Mesendoderm (in vitro differentiated cells): ENCODE measurements around the gene GAD1.

Experiments
- DNase-seq: peaks from one replicate; pipeline ENCODE4 v3.0.0; 2013
- H2AK5ac ChIP-seq: 2 replicates; pipeline ENCODE4 v1.6.1; 2013; ENCODE audit warnings: low read length, inconsistent platforms
- H2BK120ac ChIP-seq: 2 replicates; pipeline ENCODE4 v1.6.1; 2013; ENCODE audit warnings: low read depth, mild to moderate bottlenecking, low read length, moderate library complexity, mixed read lengths
- H2BK15ac ChIP-seq: replicated peaks from 2 replicates; pipeline ENCODE4 v1.6.1; 2013; ENCODE audit warnings: low read depth, mild to moderate bottlenecking, moderate library complexity
- H2BK5ac ChIP-seq: 2 replicates; pipeline ENCODE4 v1.6.1; 2013; ENCODE audit warnings: low read length, inconsistent platforms
- H3K18ac ChIP-seq: 2 replicates; pipeline ENCODE4 v1.6.1; 2013; ENCODE audit warnings: mild to moderate bottlenecking, low read length, mixed read lengths
- H3K23ac ChIP-seq: one replicate; pipeline ENCODE4 v1.6.1; 2013; ENCODE audit warnings: low read length
- H3K27ac ChIP-seq: 2 replicates; pipeline ENCODE4 v1.5.1; 2013; ENCODE audit warnings: low read depth, mild to moderate bottlenecking, inconsistent platforms, low read length, moderate library complexity
- H3K27me3 ChIP-seq: 2 replicates; pipeline ENCODE4 v1.6.1; 2013; ENCODE audit warnings: low read length, control low read depth, mild to moderate bottlenecking, inconsistent platforms; ENCODE audit not compliant: insufficient read depth, poor library complexity
- H3K36me3 ChIP-seq: 2 replicates; pipeline ENCODE4 v1.6.1; 2013; ENCODE audit warnings: low read length, inconsistent platforms; ENCODE audit not compliant: control insufficient read depth, insufficient read depth
- H3K4ac ChIP-seq: one replicate; pipeline ENCODE4 v1.6.1; 2013; ENCODE audit warnings: low read depth, mild to moderate bottlenecking, low read length, moderate library complexity
- H3K4me1 ChIP-seq: 2 replicates; pipeline ENCODE4 v1.6.1; 2013; ENCODE audit warnings: low read depth, low read length, inconsistent platforms; ENCODE audit not compliant: control insufficient read depth
- H3K4me2 ChIP-seq: 2 replicates; pipeline ENCODE4 v1.6.1; 2013; ENCODE audit warnings: low read length
- H3K4me3 ChIP-seq: 2 replicates; pipeline ENCODE4 v1.5.1; 2013; ENCODE audit warnings: mild to moderate bottlenecking, low read length
- H3K56ac ChIP-seq: one replicate; pipeline ENCODE4 v1.6.1; 2013; ENCODE audit warnings: low read length
- H3K79me1 ChIP-seq: 2 replicates; pipeline ENCODE4 v1.6.1; 2013; ENCODE audit warnings: low read length, inconsistent platforms
- H3K79me2 ChIP-seq: 2 replicates; pipeline ENCODE4 v1.6.1; 2013; ENCODE audit warnings: mild to moderate bottlenecking, low read length; ENCODE audit not compliant: control insufficient read depth, insufficient read depth
- H3K9ac ChIP-seq: 2 replicates; pipeline ENCODE4 v1.6.1; 2013; ENCODE audit warnings: low read length, inconsistent platforms
- H4K5ac ChIP-seq: one replicate; pipeline ENCODE4 v1.6.1; 2013; ENCODE audit warnings: low read length
- H4K8ac ChIP-seq: one replicate; pipeline ENCODE4 v1.6.1; 2013; ENCODE audit warnings: low read depth, mild to moderate bottlenecking, control low read depth, low read length, moderate library complexity
- WGBS: extraction: QIAGEN DNeasy Blood & Tissue Kit; methylation state at CpG from one replicate; pipeline ENCODE4 v1.1.7; 2013; ENCODE audit warnings: low lambda C conversion rate, missing lambda C conversion rate; ENCODE audit not compliant: insufficient coverage; ENCODE audit errors: extremely low coverage; 5-methylcytosine and 5-hydroxymethylcytosine counted together

GAD1 gene

DNA sequence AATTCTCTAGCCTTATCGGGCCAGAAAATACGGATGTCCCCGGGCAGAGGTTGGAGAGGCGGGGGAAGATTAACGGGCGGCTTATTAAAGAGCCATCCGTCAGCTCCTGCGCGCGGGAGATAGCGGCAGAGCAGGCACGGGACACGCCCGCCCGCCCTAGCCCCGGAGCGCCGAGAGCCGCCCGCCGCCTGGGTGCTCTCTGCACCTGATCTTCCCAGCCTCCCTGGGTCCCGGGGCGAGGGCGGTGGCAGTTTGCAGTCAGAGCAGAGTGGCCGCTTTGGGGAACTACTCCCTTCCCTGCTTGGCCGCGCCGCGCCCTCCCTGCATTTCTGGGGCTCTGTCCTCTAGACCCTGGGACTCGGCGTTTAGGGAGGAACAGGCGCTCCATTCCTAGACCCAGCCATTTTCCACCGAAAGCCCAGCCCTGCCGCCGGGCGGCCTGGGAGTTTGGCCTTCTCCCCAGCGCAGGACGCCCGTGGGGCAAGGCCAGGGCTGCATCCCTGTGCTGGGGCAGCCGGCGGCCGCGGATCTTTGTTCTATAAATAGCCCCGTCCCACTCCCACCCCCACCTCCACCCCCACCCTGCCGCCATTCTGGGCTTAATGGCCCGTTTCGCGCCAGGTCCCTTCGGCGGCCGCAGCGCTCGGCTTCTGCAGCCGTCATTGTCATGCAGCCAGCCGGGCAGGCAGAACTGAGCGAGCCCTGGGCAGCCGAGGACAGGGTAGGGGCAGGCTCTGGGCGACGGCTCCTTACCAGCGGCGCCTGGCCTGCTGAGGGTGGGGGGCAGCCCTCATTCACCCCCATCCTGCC, 6.6 kb downstream of the GAD1 start:
- H3K36me3 ChIP-seq, result no peaks in the 10 kb centered on the region
- no CpG with 5 or more reads among the region's 61 CpGs for WGBS

DNA sequence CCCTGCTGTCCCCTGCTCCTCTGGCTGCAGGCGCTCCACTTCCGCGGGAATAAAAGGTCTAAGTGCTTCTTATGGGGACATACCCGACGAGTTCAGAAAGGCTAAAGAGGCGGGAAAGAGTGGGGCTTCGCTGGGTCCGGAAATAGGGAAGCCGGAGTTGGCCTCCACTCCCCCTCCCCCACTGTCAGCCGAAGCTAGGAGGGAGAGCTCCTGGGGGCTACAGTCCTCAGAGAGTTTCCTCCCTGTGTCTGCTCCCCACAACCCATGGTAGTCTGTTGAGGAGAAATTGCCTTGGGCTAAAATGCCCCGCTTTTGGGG, 7.2 kb downstream of the GAD1 start:
- Histone ChIP-seq H3K9ac (peak overlapping the region; percentile 45), H3K79me2 (no peaks in the 10 kb centered on the region), H2BK5ac (peak overlapping the region; percentile 5), H3K79me1 (no peaks in the 10 kb centered on the region), H4K8ac (no peak overlapping the region), H2AK5ac (no peak overlapping the region), H3K27me3 (no peaks in the 10 kb centered on the region), H3K23ac (no peak overlapping the region), H3K36me3 (no peaks in the 10 kb centered on the region), H3K18ac (peak overlapping the region; percentile 65), H3K4ac (peak overlapping the region; percentile 56), H3K56ac (peak overlapping the region; percentile 71), H3K27ac (no peak overlapping the region), H4K5ac (no peak overlapping the region), H3K4me2 (peak overlapping the region; percentile 18), H2BK15ac (peak overlapping the region; percentile 9), H3K4me3 (no peak overlapping the region), H3K4me1 (peaks cover 20% of the 10 kb centered on the region), H2BK120ac (no peak overlapping the region)
- DNase-seq, result peak; percentile 75
- WGBS, result no CpG with 5 or more reads among the region's 11 CpGs

More for the DNA sequence above, 6.6 kb downstream of the GAD1 start:
- Histone ChIP-seq H3K56ac (peak overlapping the region; percentile 87), H2BK15ac (peak overlapping the region; percentile 9), H3K79me1 (no peaks in the 10 kb centered on the region), H2BK120ac (no peak overlapping the region), H3K9ac (peak overlapping the region; percentile 64), H3K4me1 (peaks cover 20% of the 10 kb centered on the region), H3K27me3 (no peaks in the 10 kb centered on the region), H3K23ac (no peak overlapping the region), H2AK5ac (no peak overlapping the region), H3K4me2 (peak overlapping the region; percentile 98), H3K79me2 (no peaks in the 10 kb centered on the region), H3K4me3 (peak overlapping the region; percentile 10), H3K27ac (no peak overlapping the region), H3K18ac (peak overlapping the region; percentile 65), H3K4ac (peak overlapping the region; percentile 56), H4K5ac (no peak overlapping the region), H2BK5ac (peak overlapping the region; percentile 5), H4K8ac (no peak overlapping the region)
- DNase-seq, result peak; percentile 59

DNA sequence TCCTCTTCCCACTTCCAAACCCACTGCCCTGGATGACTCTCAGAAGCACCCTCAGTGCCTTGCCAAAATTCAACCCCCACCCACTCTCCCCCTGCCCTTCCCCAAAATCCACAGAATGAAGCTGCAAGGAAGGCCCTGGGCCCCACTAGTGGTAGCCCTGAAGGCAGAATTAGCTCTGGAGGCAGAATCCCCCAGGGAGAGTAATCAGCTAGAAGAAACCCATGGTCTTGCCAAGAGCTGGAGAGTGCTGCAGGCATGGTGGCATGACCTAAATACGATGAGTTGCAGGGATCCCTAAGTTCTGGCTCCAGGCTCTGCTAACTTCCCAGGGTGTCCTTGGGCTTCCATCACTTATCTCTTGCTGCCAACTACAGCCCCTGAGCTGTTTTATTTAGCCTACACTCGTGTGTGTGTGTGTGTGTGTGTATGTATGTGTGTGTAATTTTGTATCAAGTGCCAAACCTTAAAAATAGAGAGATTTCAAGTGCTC, 7.9 kb downstream of the GAD1 start:
- DNase-seq, result no peak
- Histone ChIP-seq H3K79me2 (no peaks in the 10 kb centered on the region), H3K4me2 (no peak overlapping the region), H4K8ac (no peak overlapping the region), H3K18ac (peak overlapping the region; percentile 65), H3K56ac (no peak overlapping the region), H3K79me1 (no peaks in the 10 kb centered on the region), H2BK5ac (no peak overlapping the region), H3K9ac (no peak overlapping the region), H3K23ac (no peak overlapping the region), H4K5ac (no peak overlapping the region), H3K36me3 (no peaks in the 10 kb centered on the region), H3K27ac (no peak overlapping the region), H2AK5ac (no peak overlapping the region), H2BK120ac (no peak overlapping the region), H3K4me3 (no peak overlapping the region), H3K4ac (no peak overlapping the region), H3K4me1 (peaks cover 18% of the 10 kb centered on the region), H3K27me3 (no peaks in the 10 kb centered on the region), H2BK15ac (no peak overlapping the region)
- no CpG with 5 or more reads among the region's 2 CpGs for WGBS

DNA sequence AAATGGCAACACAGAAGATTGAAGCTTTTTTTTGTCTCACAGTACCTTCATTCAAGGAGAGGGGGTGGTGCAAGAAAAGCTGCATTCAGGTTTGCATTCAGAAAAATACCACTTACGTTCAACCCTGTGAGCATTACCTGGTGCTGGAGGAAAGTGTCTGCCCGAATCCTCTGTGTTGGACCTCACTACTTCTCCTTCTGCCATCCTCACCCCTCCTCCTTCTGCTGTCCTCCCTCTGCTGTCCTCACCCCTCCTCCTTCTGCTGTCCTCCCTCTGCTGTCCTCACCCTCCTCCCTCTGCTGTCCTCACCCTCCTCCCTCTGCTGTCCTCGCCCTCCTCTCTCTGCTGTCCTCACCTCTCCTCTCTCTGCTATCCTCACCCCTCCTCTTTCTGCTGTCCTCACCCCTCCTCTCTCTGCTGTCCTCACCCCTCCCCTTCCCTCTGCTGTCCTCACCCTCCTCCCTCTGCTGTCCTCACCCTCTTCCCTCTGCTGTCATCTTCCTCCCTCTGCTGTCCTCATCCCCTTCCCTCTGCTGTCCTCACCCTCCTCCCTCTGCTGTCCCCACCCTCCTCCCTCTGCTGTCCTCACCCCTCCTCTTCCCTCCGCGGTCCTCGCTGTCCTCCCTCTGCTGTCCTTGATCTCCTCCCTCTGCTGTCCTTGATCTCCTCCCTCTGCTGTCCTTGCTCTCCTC, 11.3 kb downstream of the GAD1 start:
- Histone ChIP-seq H3K4me1 (peaks cover 4% of the 10 kb centered on the region), H3K9ac (no peak overlapping the region), H2BK5ac (no peak overlapping the region), H3K27ac (no peak overlapping the region), H4K5ac (no peak overlapping the region), H3K79me2 (no peaks in the 10 kb centered on the region), H4K8ac (no peak overlapping the region), H2BK120ac (no peak overlapping the region), H3K27me3 (no peaks in the 10 kb centered on the region), H3K56ac (no peak overlapping the region), H2AK5ac (no peak overlapping the region), H3K36me3 (no peaks in the 10 kb centered on the region), H3K4me3 (no peak overlapping the region), H3K4ac (no peak overlapping the region), H3K4me2 (no peak overlapping the region), H2BK15ac (no peak overlapping the region), H3K23ac (no peak overlapping the region), H3K79me1 (no peaks in the 10 kb centered on the region), H3K18ac (no peak overlapping the region)
- WGBS, result no CpG with 5 or more reads among the region's 6 CpGs
- no peak for DNase-seq

DNA sequence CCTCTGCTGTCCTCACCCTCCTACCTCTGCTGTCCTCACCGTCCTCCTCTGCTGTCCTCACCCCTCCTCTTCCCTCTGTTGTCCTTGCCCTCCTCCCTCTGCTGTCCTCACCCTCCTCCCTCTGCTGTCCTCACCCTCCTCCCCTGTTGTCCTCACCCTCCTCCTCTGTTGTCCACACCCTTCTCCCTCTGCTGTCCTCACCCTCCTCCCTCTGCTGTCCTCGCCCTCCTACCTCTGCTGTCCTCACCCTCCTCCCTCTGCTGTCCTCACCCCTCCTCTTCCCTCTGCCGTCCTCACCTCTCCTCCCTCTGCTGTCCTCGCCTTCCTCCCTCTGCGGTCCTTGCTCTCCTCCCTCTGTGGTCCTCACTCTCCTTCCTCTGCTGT, 11.8 kb downstream of the GAD1 start:
- Histone ChIP-seq H3K4ac (no peak overlapping the region), H3K4me3 (no peak overlapping the region), H4K8ac (no peak overlapping the region), H3K27ac (no peak overlapping the region), H3K4me1 (peaks cover 4% of the 10 kb centered on the region), H2BK120ac (no peak overlapping the region), H3K4me2 (no peak overlapping the region), H3K9ac (no peak overlapping the region), H2AK5ac (no peak overlapping the region), H3K56ac (no peak overlapping the region), H3K18ac (no peak overlapping the region), H2BK5ac (no peak overlapping the region), H3K27me3 (no peaks in the 10 kb centered on the region), H2BK15ac (no peak overlapping the region), H3K23ac (no peak overlapping the region), H4K5ac (no peak overlapping the region), H3K36me3 (no peaks in the 10 kb centered on the region), H3K79me1 (no peaks in the 10 kb centered on the region), H3K79me2 (no peaks in the 10 kb centered on the region)
- no peak for DNase-seq
- WGBS, result no CpG with 5 or more reads among the region's 5 CpGs
